SK-N-MC (cell line): ENCODE measurements around the gene TBC1D3B.

Source experiments
- DNase-seq: peaks from one replicate; pipeline ENCODE4 v3.0.0-alpha.2; 2011; ENCODE audit warnings: low read depth, low spot score
- H3K27ac ChIP-seq: fragments of 200-600 bp; sonication (generic); 2 replicates; pipeline ENCODE4 v1.5.1; 2016; ENCODE audit warnings: mixed run types
- H3K36me3 ChIP-seq: fragments of 200-600 bp; sonication (generic); 2 replicates; pipeline ENCODE4 v1.6.1; 2017; ENCODE audit warnings: antibody characterized with exemption, low read length, mixed read lengths; ENCODE audit not compliant: insufficient read depth
- H3K4me3 ChIP-seq: fragments of 200-600 bp; sonication (generic); 2 replicates; pipeline ENCODE4 v1.5.1; 2016
- H3K9ac ChIP-seq: fragments of 200-600 bp; sonication (generic); 2 replicates; pipeline ENCODE4 v1.8.0; 2017; ENCODE audit warnings: mixed run types, mixed read lengths; ENCODE audit not compliant: insufficient read length
- H3K9me3 ChIP-seq: fragments of 200-600 bp; sonication (generic); 2 replicates; pipeline ENCODE4 v1.6.1; 2017; ENCODE audit warnings: low read depth, mild to moderate bottlenecking, antibody characterized with exemption, low read length, moderate library complexity, mixed read lengths
- EZH2 ChIP-seq: fragments of 200-600 bp; sonication (generic); IDR thresholded peaks from one replicate; pipeline ENCODE4 v1.6.1; 2017; ENCODE audit warnings: antibody characterized with exemption
- FOXP2 ChIP-seq: optimal IDR thresholded peaks from 2 replicates; pipeline ENCODE3; 2011; ENCODE audit warnings: mild to moderate bottlenecking, moderate library complexity; ENCODE audit not compliant: insufficient read depth; ENCODE audit errors: extremely low read length, control extremely low read depth
- POLR2AphosphoS5 ChIP-seq: IDR thresholded peaks from 2 replicates; pipeline ENCODE4 v1.6.1; 2012; ENCODE audit warnings: mild to moderate bottlenecking, low read depth, low read length, borderline replicate concordance

TBC1D3B gene

GRCh38 chr17:36149296-36149820 is 27.1 kb downstream of the TBC1D3B start:
- Histone ChIP-seq H3K4me3 (no peak overlapping the region), H3K36me3 (no peaks in the 10 kb centered on the region), H3K27ac (no peak overlapping the region), H3K9me3 (no peaks in the 10 kb centered on the region), H3K9ac (no peak overlapping the region)
- DNase-seq: no peak
- TF ChIP-seq FOXP2 (no peak), EZH2 (no peak), POLR2AphosphoS5 (no peak)

- Histone ChIP-seq H3K27ac (no peak overlapping the region), H3K4me3 (no peak overlapping the region), H3K9me3 (no peaks in the 10 kb centered on the region), H3K36me3 (no peaks in the 10 kb centered on the region), H3K9ac (no peak overlapping the region)
- TF ChIP-seq POLR2AphosphoS5: no peak
- no peak for TF ChIP-seq FOXP2
- no peak for TF ChIP-seq EZH2
- DNase-seq: peak; percentile 22
Measured at GRCh38 chr17:36148559-36149295, 27.7 kb downstream of the TBC1D3B start.

- TF ChIP-seq EZH2: no peak
- no peak for TF ChIP-seq FOXP2
- no peak for TF ChIP-seq POLR2AphosphoS5
- no peak overlapping the region for H3K9ac ChIP-seq
- no peak overlapping the region for H3K27ac ChIP-seq
- no peak overlapping the region for H3K4me3 ChIP-seq
- H3K36me3 ChIP-seq: no peaks in the 10 kb centered on the region
- H3K9me3 ChIP-seq: no peaks in the 10 kb centered on the region
- DNase-seq: no peak
Measured at GRCh38 chr17:36147601-36148000, 28.8 kb downstream of the TBC1D3B start.

- H3K27ac ChIP-seq: no peak overlapping the region
- H3K9ac ChIP-seq: no peak overlapping the region
- DNase-seq: no peak
- no peaks in the 10 kb centered on the region for H3K9me3 ChIP-seq
- no peaks in the 10 kb centered on the region for H3K36me3 ChIP-seq
- TF ChIP-seq EZH2 (no peak), POLR2AphosphoS5 (no peak), FOXP2 (no peak)
- H3K4me3 ChIP-seq: no peak overlapping the region
Measured at GRCh38 chr17:36144981-36145729, 31.3 kb downstream of the TBC1D3B start.

GRCh38 chr17:36144014-36144413 is 32.4 kb downstream of the TBC1D3B start:
- TF ChIP-seq POLR2AphosphoS5: no peak
- TF ChIP-seq EZH2: no peak
- no peak for TF ChIP-seq FOXP2

GRCh38 chr17:36142806-36143205 is 33.6 kb downstream of the TBC1D3B start:
- Histone ChIP-seq H3K9me3 (no peaks in the 10 kb centered on the region), H3K9ac (no peak overlapping the region), H3K4me3 (no peak overlapping the region), H3K36me3 (no peaks in the 10 kb centered on the region), H3K27ac (no peak overlapping the region)
- no peak for TF ChIP-seq FOXP2
- TF ChIP-seq EZH2: no peak
- no peak for TF ChIP-seq POLR2AphosphoS5
- DNase-seq: no peak

More at GRCh38 chr17:36144014-36144413, 32.4 kb downstream of the TBC1D3B start:
- DNase-seq: no peak
- Histone ChIP-seq H3K27ac (no peak overlapping the region), H3K9ac (no peak overlapping the region), H3K4me3 (no peak overlapping the region), H3K36me3 (no peaks in the 10 kb centered on the region), H3K9me3 (no peaks in the 10 kb centered on the region)

GRCh38 chr17:36142235-36142634 is 34.2 kb downstream of the TBC1D3B start:
- Histone ChIP-seq H3K36me3 (no peaks in the 10 kb centered on the region), H3K4me3 (no peak overlapping the region)
- TF ChIP-seq EZH2: no peak
- TF ChIP-seq POLR2AphosphoS5: no peak
- TF ChIP-seq FOXP2: no peak

GRCh38 chr17:36136439-36136838 is 40.0 kb downstream of the TBC1D3B start:
- Histone ChIP-seq H3K27ac (no peak overlapping the region), H3K4me3 (no peak overlapping the region), H3K9me3 (no peaks in the 10 kb centered on the region), H3K9ac (no peak overlapping the region), H3K36me3 (no peaks in the 10 kb centered on the region)
- TF ChIP-seq FOXP2 (no peak), POLR2AphosphoS5 (no peak), EZH2 (no peak)
- no peak for DNase-seq

More at GRCh38 chr17:36142235-36142634, 34.2 kb downstream of the TBC1D3B start:
- Histone ChIP-seq H3K9me3 (no peaks in the 10 kb centered on the region), H3K27ac (no peak overlapping the region), H3K9ac (no peak overlapping the region)
- DNase-seq: no peak
